Astrocyte of the cerebellum (primary cell): Measurements from ENCODE around the gene STMN3.
"Not testable (repeated sequence)": the region's sequence is repeated elsewhere in the genome, so short reads cannot be mapped to it uniquely, and the experiment has no call there.

Experiments
- DNase-seq: peaks from one replicate; pipeline ENCODE4 v3.0.0-alpha.2; 2011; ENCODE audit warnings: low read depth
- H3K4me3 ChIP-seq: 2 replicates; pipeline ENCODE4 v1.5.1; 2011; ENCODE audit warnings: mild to moderate bottlenecking, low read depth, low read length, moderate library complexity
- CTCF ChIP-seq: IDR thresholded peaks from 2 replicates; pipeline ENCODE4 v1.5.1; 2012; ENCODE audit warnings: low read length, low read depth, moderate library complexity, mild to moderate bottlenecking; ENCODE audit errors: missing control alignments
- in situ Hi-C: cut with HindIII; loops from 2 replicates; pipeline ENCODE4 v1.10.0; 2017; ENCODE audit warnings: low sequenced_read_pairs

STMN3 gene

GRCh38 chr20:63642527-63643247 is 10.5 kb downstream of the STMN3 start:
- TF ChIP-seq CTCF, result no peak
- no peak for DNase-seq
- in situ Hi-C loops, result no loop called here
- H3K4me3 ChIP-seq, result peak overlapping the region; percentile 36

DNA sequence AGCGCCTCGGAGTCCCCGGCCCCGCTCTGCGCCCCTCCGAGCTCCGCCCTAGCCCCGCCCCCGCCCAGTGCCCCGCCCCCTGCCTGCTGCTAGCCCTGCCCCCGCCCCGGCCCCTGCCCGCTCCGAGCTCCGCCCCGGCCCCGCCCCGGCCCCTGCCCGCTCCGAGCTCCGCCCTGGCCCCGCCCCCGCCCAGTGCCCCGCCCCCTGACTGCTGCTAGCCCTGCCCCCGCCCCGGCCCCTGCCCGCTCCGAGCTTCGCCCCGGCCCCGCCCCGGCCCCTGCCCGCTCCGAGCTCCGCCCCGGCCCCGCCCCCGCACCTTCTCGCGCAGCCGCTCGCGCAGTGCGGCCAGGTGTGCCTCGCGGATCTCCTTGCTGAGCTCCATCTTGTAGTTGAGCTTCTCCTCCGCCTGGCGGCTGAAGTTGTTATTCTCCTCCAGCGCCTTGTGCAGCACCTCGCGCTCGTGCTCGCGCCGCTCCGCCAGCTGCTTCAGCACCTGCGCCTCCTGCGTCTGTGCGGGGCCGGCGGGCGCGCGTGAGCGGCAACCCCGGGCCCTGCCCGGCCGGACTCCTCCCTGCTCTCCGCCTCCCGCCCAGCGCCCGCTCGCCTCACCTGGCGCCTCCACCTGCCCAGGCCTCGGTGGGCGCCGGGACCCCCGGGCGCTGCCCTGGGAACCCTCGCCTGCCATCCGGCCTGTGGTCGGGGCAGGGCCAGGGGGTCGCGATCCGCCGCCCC is 11.3 kb downstream of the STMN3 start:
- TF ChIP-seq CTCF, result peak; percentile 31
- peak overlapping the region; percentile 36 for H3K4me3 ChIP-seq
- in situ Hi-C loops, result no loop called here
- DNase-seq, result no peak

GRCh38 chr20:63641146-63641791 is 12.0 kb downstream of the STMN3 start:
- TF ChIP-seq CTCF, result no peak
- in situ Hi-C loops, result no loop called here
- H3K4me3 ChIP-seq, result peak overlapping the region; percentile 29
- DNase-seq, result no peak

- DNase-seq, in situ Hi-C loops, H3K4me3 ChIP-seq: not testable (repeated sequence)
Observed at GRCh38 chr20:63640686-63641085, 12.5 kb downstream of the STMN3 start.

- TF ChIP-seq CTCF, result no peak
- in situ Hi-C loops, result no loop called here
- no peak overlapping the region for H3K4me3 ChIP-seq
- no peak for DNase-seq
Observed at GRCh38 chr20:63640086-63640485, 13.1 kb downstream of the STMN3 start.

- H3K4me3 ChIP-seq, result no peak overlapping the region
Observed at GRCh38 chr20:63639093-63639975, 13.9 kb downstream of the STMN3 start.

More at GRCh38 chr20:63639093-63639975, 13.9 kb downstream of the STMN3 start:
- no peak for TF ChIP-seq CTCF
- DNase-seq, result no peak
- in situ Hi-C loops, result no loop called here
